ENCODE results near the gene DCHS1. TPM values are rescaled to one million over a fixed set of nuclear protein-coding genes. Genes with fewer than 3 reads are reported as not detected.

Gene DCHS1
- total and polyA plus RNA-seq, 9 of the 15 experiments (the other 6 are each of a cell fraction or from before 2014, with no cell fraction given), result 0.04 to 0.49 (median 0.14) TPM; not detected in 2

DNA sequence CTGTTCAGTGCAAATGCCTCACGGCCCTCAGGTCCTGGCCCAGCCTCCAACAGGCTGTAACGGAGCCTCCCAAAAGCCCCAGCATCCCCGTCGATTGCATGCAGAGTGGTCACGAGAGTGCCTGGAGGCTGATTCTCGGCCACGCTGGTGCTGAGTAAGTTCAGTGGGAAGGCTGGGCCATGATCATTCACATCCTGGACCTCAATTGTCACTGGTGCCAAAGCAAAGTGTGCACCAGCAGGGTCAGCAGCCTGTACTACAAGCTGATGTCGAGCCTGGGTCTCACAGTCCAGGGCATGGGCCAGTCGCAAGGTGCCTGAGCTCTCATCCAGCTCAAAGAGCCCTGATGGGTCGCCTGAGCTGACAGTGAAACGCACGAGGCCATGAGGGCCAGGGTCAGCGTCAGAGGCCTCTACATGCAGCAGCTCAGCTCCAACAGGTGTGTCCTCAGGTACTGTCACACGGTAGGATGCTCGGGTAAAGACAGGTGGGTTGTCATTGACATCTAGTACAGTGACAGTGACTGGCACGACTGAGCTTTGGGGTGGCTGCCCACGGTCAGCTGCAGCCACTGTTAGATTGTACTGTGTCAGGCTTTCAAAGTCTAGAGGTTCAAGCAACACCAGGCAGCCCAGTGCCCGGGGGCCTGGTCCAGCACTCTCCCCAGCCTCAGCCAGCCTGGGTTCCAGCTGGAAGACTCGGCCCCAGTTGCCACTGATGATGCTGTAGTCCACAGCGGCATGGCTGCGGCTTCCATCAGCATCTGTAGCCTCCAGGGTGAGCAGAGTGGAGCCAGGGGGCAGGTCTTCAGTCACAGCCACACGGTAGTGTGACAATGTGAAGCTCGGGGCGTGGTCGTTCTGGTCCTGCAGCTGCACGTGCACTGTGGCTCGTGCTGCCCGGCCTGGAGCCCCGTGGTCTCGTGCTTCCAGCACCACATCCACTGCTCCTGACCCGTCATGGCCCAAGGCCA, 31.9 kb downstream of the DCHS1 start:
- in situ Hi-C loops (cut with MboI) (loop anchor here (5.0 kb wide), 1 partner anchor 59 kb away; the partner anchor contains the start of gene MRPL17), intact Hi-C loops (cut with micrococcal nuclease) (no loop called here)
- H3K4me2 ChIP-seq (ENCODE audit: insufficient read depth, low read length), result no peak overlapping the region
- peaks cover 5 to 36% of the 10 kb centered on the region in 2 experiments; a peak in 4 of 5 replicates for H3K4me1 ChIP-seq (replicated peaks in 1 of 2; ENCODE audit: control insufficient read depth in 2 of 2, insufficient read depth in 2 of 2, low read length in 2 of 2)
- H3K36me3 ChIP-seq (ENCODE audit: control insufficient read depth, insufficient read depth, low read length), result no peaks in the 10 kb centered on the region
- peaks cover 3 to 37% of the 10 kb centered on the region in 2 experiments; a peak in 4 of 5 replicates for H3K27me3 ChIP-seq (ENCODE audit: control insufficient read depth in 2 of 2, insufficient read depth in 2 of 2, low read length in 2 of 2)
- CTCF ChIA-PET (ENCODE audit: low intra/inter-chr PET ratio), result no interaction called here
- H3K27ac ChIP-seq (ENCODE audit: extremely low read depth, low read depth, low read length), result no peak overlapping the region
- FAIRE-seq (no peak), DNase-seq (ENCODE audit: extremely low read depth in 1 of 4, low spot score in 3 of 4) (peak in 1 of 4 experiments; percentile 23), ATAC-seq (no peak)
- H3K9ac ChIP-seq (ENCODE audit: insufficient read depth in 1 of 2, low read depth in 2 of 2, low read length in 2 of 2), result 0 out of 4 replicates have a peak overlapping the region, but pooled peaks of 1 of the 2 experiments have one; percentile 53
- peak overlapping the region; percentile 29; the same call in 1 of the 2 replicates for H2AFZ ChIP-seq (ENCODE audit: low read depth, low read length)
- no peaks in the 10 kb centered on the region for H3K9me3 ChIP-seq (replicated peaks; ENCODE audit: control insufficient read depth, insufficient read depth, low read depth, low read length)
- no peaks in the 10 kb centered on the region for H4K20me1 ChIP-seq (replicated peaks; ENCODE audit: control insufficient read depth, insufficient read depth, low read length)
- H3K4me3 ChIP-seq, result no peak overlapping the region
- peaks cover 6% of the 10 kb centered on the region for H3K79me2 ChIP-seq (ENCODE audit: control insufficient read depth, insufficient read depth, low read length)
- 22% methylated on average over 30 of the region's 31 CpGs for WGBS (ENCODE audit: insufficient coverage, low coverage, missing lambda C conversion rate)
- no TSS peak for BruUV-seq (replicated peaks)
- POLR2A ChIA-PET, result interaction anchor here (0.6 to 1.1 kb wide), 4 partner anchors 19 to 544 kb away, joined by 3 to 4 read pairs (median 3); no protein-coding TSS in a partner anchor
- H3K9me1 ChIP-seq (ENCODE audit: control insufficient read depth, insufficient read depth, low read length), result no peaks in the 10 kb centered on the region
- TF ChIP-seq NR4A1 (CRISPR knock-in tag; IDR thresholded peaks at IDR 0.05), result no peak
- no peak for TF ChIP-seq NR4A1 (tag; IDR thresholded peaks at IDR 0.05)
- no peak for TF ChIP-seq ELF1 (tag; IDR thresholded peaks at IDR 0.05)
- TF ChIP-seq, protein P1, sequence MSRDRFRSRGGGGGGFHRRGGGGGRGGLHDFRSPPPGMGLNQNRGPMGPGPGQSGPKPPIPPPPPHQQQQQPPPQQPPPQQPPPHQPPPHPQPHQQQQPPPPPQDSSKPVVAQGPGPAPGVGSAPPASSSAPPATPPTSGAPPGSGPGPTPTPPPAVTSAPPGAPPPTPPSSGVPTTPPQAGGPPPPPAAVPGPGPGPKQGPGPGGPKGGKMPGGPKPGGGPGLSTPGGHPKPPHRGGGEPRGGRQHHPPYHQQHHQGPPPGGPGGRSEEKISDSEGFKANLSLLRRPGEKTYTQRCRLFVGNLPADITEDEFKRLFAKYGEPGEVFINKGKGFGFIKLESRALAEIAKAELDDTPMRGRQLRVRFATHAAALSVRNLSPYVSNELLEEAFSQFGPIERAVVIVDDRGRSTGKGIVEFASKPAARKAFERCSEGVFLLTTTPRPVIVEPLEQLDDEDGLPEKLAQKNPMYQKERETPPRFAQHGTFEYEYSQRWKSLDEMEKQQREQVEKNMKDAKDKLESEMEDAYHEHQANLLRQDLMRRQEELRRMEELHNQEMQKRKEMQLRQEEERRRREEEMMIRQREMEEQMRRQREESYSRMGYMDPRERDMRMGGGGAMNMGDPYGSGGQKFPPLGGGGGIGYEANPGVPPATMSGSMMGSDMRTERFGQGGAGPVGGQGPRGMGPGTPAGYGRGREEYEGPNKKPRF (IDR thresholded peaks at IDR 0.05; ENCODE audit: low read depth, low read length), result no peak
- TF ChIP-seq, protein P2, sequence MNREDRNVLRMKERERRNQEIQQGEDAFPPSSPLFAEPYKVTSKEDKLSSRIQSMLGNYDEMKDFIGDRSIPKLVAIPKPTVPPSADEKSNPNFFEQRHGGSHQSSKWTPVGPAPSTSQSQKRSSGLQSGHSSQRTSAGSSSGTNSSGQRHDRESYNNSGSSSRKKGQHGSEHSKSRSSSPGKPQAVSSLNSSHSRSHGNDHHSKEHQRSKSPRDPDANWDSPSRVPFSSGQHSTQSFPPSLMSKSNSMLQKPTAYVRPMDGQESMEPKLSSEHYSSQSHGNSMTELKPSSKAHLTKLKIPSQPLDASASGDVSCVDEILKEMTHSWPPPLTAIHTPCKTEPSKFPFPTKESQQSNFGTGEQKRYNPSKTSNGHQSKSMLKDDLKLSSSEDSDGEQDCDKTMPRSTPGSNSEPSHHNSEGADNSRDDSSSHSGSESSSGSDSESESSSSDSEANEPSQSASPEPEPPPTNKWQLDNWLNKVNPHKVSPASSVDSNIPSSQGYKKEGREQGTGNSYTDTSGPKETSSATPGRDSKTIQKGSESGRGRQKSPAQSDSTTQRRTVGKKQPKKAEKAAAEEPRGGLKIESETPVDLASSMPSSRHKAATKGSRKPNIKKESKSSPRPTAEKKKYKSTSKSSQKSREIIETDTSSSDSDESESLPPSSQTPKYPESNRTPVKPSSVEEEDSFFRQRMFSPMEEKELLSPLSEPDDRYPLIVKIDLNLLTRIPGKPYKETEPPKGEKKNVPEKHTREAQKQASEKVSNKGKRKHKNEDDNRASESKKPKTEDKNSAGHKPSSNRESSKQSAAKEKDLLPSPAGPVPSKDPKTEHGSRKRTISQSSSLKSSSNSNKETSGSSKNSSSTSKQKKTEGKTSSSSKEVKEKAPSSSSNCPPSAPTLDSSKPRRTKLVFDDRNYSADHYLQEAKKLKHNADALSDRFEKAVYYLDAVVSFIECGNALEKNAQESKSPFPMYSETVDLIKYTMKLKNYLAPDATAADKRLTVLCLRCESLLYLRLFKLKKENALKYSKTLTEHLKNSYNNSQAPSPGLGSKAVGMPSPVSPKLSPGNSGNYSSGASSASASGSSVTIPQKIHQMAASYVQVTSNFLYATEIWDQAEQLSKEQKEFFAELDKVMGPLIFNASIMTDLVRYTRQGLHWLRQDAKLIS (CRISPR knock-in tag; IDR thresholded peaks at IDR 0.05), result no peak
- TF ChIP-seq, protein P3, sequence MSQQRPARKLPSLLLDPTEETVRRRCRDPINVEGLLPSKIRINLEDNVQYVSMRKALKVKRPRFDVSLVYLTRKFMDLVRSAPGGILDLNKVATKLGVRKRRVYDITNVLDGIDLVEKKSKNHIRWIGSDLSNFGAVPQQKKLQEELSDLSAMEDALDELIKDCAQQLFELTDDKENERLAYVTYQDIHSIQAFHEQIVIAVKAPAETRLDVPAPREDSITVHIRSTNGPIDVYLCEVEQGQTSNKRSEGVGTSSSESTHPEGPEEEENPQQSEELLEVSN (IDR thresholded peaks at IDR 0.05; ENCODE audit: borderline replicate concordance in 1 of 2, extremely low read depth in 1 of 2, insufficient read depth in 1 of 2, insufficient read length in 1 of 2, low read depth in 1 of 2, low read length in 1 of 2, poor library complexity in 1 of 2, severe bottlenecking in 1 of 2), result peak in 1 of 2 experiments; percentile 28
- TF ChIP-seq, protein P4, sequence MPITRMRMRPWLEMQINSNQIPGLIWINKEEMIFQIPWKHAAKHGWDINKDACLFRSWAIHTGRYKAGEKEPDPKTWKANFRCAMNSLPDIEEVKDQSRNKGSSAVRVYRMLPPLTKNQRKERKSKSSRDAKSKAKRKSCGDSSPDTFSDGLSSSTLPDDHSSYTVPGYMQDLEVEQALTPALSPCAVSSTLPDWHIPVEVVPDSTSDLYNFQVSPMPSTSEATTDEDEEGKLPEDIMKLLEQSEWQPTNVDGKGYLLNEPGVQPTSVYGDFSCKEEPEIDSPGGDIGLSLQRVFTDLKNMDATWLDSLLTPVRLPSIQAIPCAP (CRISPR knock-in tag; IDR thresholded peaks at IDR 0.05; ENCODE audit: borderline replicate concordance), result no peak
- peak; percentile 90 for TF ChIP-seq BHLHE40 (IDR thresholded peaks at IDR 0.05; ENCODE audit: low read length)
- no peak for TF ChIP-seq SREBF1 (IDR thresholded peaks at IDR 0.05; ENCODE audit: borderline replicate concordance, low read depth, low read length)
- TF ChIP-seq POLR3A (IDR thresholded peaks at IDR 0.05; ENCODE audit: borderline replicate concordance, extremely low read depth, insufficient read depth, insufficient read length), result no peak

Measured in K562 (cell line).